Measurements from ENCODE around the gene TOR2A. TPM values are rescaled to one million over a fixed set of nuclear protein-coding genes. Genes with fewer than 3 reads are reported as not detected.

The TOR2A gene
- total RNA-seq, 1 experiment from 2014 or later = 13.2 TPM

GRCh38 chr9:127779136-127779981, 44.3 kb upstream of the TOR2A start:
- H3K4ac ChIP-seq (ENCODE audit: low read depth, low read length) = no peak overlapping the region
- H3K18ac ChIP-seq (ENCODE audit: insufficient read length, low read depth, low read length) = no peak overlapping the region
- no peaks in the 10 kb centered on the region; the same call in 1 of the 2 replicates for H3K4me1 ChIP-seq (ENCODE audit: insufficient read depth, low read length)
- TF ChIP-seq, protein P1, sequence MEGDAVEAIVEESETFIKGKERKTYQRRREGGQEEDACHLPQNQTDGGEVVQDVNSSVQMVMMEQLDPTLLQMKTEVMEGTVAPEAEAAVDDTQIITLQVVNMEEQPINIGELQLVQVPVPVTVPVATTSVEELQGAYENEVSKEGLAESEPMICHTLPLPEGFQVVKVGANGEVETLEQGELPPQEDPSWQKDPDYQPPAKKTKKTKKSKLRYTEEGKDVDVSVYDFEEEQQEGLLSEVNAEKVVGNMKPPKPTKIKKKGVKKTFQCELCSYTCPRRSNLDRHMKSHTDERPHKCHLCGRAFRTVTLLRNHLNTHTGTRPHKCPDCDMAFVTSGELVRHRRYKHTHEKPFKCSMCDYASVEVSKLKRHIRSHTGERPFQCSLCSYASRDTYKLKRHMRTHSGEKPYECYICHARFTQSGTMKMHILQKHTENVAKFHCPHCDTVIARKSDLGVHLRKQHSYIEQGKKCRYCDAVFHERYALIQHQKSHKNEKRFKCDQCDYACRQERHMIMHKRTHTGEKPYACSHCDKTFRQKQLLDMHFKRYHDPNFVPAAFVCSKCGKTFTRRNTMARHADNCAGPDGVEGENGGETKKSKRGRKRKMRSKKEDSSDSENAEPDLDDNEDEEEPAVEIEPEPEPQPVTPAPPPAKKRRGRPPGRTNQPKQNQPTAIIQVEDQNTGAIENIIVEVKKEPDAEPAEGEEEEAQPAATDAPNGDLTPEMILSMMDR (conservative IDR thresholded peaks at IDR 0.05) = no peak
- H2BK15ac ChIP-seq (ENCODE audit: low read depth, low read length) = no peak overlapping the region
- H3K79me1 ChIP-seq (ENCODE audit: insufficient read depth, low read depth, low read length, poor library complexity, severe bottlenecking) = no peaks in the 10 kb centered on the region
- Mint-ChIP-seq H3K27me3 (ENCODE audit: low read depth) (peaks cover 6% of the 10 kb centered on the region), H3K9me3 (no peaks in the 10 kb centered on the region), H3K4me1 (peaks cover 7 to 33% of the 10 kb centered on the region in 2 experiments), H3K36me3 (ENCODE audit: insufficient read depth in 1 of 3, low read depth in 3 of 3) (no peaks in the 10 kb centered on the region), H3K4me3 (no peak overlapping the region), H3K27ac (no peak overlapping the region)
- H2BK5ac ChIP-seq (ENCODE audit: insufficient read length, low read length) = no peak overlapping the region
- no peak for DNase-seq
- H3K14ac ChIP-seq (ENCODE audit: insufficient read depth, low read length) = no peak overlapping the region
- no peaks in the 10 kb centered on the region for H3K9me3 ChIP-seq (ENCODE audit: control insufficient read depth, low read depth, low read length)
- H3K79me2 ChIP-seq (ENCODE audit: insufficient read depth, low read length) = no peaks in the 10 kb centered on the region
- no peak overlapping the region for H4K5ac ChIP-seq (ENCODE audit: insufficient read length, low read depth, low read length)
- no peak overlapping the region for H3K9ac ChIP-seq (ENCODE audit: extremely low read depth, insufficient read length, low read length)
- no peaks in the 10 kb centered on the region for H4K20me1 ChIP-seq (ENCODE audit: control insufficient read depth, insufficient read depth, insufficient read length)
- no peaks in the 10 kb centered on the region; the same call in 1 of the 2 replicates for H3K27me3 ChIP-seq (ENCODE audit: insufficient read depth, low read length)
- H4K8ac ChIP-seq (replicated peaks; ENCODE audit: insufficient read length, low read depth, low read length) = no peak overlapping the region
- H3K56ac ChIP-seq (ENCODE audit: insufficient read length, low read depth, low read length) = no peak overlapping the region
- H2BK20ac ChIP-seq (ENCODE audit: low read depth, low read length, poor library complexity, severe bottlenecking) = no peak overlapping the region
- no peak overlapping the region for H3K4me2 ChIP-seq (ENCODE audit: insufficient read depth, insufficient read length, low read length)
- no peak overlapping the region for H4K91ac ChIP-seq (ENCODE audit: insufficient read length, low read depth, low read length)
- H3K27ac ChIP-seq (ENCODE audit: insufficient read length, low read depth, low read length) = no peak overlapping the region
- H3K23ac ChIP-seq (ENCODE audit: insufficient read length, low read depth, low read length) = no peak overlapping the region
- H2AK5ac ChIP-seq (ENCODE audit: insufficient read length, low read length) = no peak overlapping the region
- no CpG with 5 or more reads among the region's 17 CpGs for WGBS (ENCODE audit: extremely low coverage, insufficient read length, low lambda C conversion rate)
- no peak overlapping the region for H2BK12ac ChIP-seq (ENCODE audit: insufficient read length, low read depth, low read length)
- H3K23me2 ChIP-seq (ENCODE audit: insufficient read length, low read depth, low read length, poor library complexity, severe bottlenecking) = peaks cover 2% of the 10 kb centered on the region
- no peak overlapping the region for H2AFZ ChIP-seq (ENCODE audit: low read length)
- H2BK120ac ChIP-seq (ENCODE audit: low read depth, low read length, poor library complexity, severe bottlenecking) = no peak overlapping the region
- H3T11ph ChIP-seq (ENCODE audit: low read length) = no peak overlapping the region
